AG04450 (cell line): ENCODE measurements around the gene TMEM94. TPM values are rescaled to one million over a fixed set of nuclear protein-coding genes. Genes with fewer than 3 reads are reported as not detected.

ENCODE experiments used
- CTCF ChIA-PET: fragments of 300-600, 350-600 bp; formaldehyde crosslinking; extraction: SDS; loops from one replicate; lab custom pipeline; 2022; ENCODE audit warnings: antibody characterized with exemption, inconsistent platforms; lab: Charles Lee
- POLR2A ChIA-PET: fragments of 350-600 bp; formaldehyde crosslinking; extraction: SDS; loops from one replicate; lab custom pipeline; 2021; ENCODE audit warnings: antibody characterized with exemption, inconsistent platforms; lab: Yijun Ruan, JAX
- DNase-seq: peaks from one replicate; pipeline ENCODE4 v3.0.0-alpha.2; 2011; ENCODE audit warnings: low read depth, low spot score
- H3K27ac ChIP-seq: one replicate; pipeline ENCODE4 v1.5.1; 2012; ENCODE audit warnings: low read depth, low read length, control low read depth
- H3K27me3 ChIP-seq: one replicate; pipeline ENCODE4 v1.6.0; 2012; ENCODE audit warnings: low read length; ENCODE audit not compliant: control insufficient read depth, insufficient read depth
- H3K4me3 ChIP-seq: 2 replicates; pipeline ENCODE4 v1.5.1; 2011; ENCODE audit warnings: mild to moderate bottlenecking, low read depth, low read length, control low read depth
- H3K9me3 ChIP-seq: 2 replicates; pipeline ENCODE4 v1.5.1; 2012; ENCODE audit warnings: low read length; ENCODE audit not compliant: control insufficient read depth, insufficient read depth
- polyA plus RNA-seq: library from polyadenylated mRNA; depleted of rRNA; stranded (reverse); fragments of >200 nt; gene quantifications from 2 replicates; pipeline ENCODE4 v1.2.3, GENCODE V29; 2011
- TF ChIP-seq, protein P1 (sequence below): IDR thresholded peaks from 2 replicates; pipeline ENCODE4 v1.5.1; 2011; ENCODE audit warnings: low read depth, low read length, control low read depth, inconsistent platforms

Gene TMEM94
- polyA plus RNA-seq, 1 experiment, result 14.8 TPM

DNA sequence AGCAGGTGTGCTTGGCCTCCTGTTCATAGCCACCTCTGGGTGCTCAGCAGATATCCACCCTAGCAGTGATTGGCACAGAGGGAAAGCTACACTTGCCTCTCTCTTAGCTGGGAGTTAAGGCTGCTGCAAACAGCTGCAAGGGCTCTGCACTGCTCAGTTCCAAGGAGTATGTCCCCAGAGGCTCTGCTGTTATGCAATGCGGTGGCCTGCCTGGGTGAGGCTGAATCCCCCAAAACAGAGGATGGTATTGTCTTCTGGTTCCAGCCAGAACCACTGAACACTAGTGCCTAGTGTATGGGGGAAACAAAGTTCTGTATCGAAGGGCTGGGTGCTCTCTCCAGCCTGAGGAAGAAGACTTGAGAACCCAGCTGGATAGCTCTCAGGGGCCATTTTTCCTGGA is 16.8 kb downstream of the TMEM94 start:
- Histone ChIP-seq H3K4me3 (no peak overlapping the region), H3K27ac (no peak overlapping the region), H3K9me3 (no peaks in the 10 kb centered on the region), H3K27me3 (no peaks in the 10 kb centered on the region)
- CTCF ChIA-PET, result no interaction called here
- TF ChIP-seq, protein P1, sequence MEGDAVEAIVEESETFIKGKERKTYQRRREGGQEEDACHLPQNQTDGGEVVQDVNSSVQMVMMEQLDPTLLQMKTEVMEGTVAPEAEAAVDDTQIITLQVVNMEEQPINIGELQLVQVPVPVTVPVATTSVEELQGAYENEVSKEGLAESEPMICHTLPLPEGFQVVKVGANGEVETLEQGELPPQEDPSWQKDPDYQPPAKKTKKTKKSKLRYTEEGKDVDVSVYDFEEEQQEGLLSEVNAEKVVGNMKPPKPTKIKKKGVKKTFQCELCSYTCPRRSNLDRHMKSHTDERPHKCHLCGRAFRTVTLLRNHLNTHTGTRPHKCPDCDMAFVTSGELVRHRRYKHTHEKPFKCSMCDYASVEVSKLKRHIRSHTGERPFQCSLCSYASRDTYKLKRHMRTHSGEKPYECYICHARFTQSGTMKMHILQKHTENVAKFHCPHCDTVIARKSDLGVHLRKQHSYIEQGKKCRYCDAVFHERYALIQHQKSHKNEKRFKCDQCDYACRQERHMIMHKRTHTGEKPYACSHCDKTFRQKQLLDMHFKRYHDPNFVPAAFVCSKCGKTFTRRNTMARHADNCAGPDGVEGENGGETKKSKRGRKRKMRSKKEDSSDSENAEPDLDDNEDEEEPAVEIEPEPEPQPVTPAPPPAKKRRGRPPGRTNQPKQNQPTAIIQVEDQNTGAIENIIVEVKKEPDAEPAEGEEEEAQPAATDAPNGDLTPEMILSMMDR, result no peak
- POLR2A ChIA-PET, result no interaction called here
- no peak for DNase-seq

DNA sequence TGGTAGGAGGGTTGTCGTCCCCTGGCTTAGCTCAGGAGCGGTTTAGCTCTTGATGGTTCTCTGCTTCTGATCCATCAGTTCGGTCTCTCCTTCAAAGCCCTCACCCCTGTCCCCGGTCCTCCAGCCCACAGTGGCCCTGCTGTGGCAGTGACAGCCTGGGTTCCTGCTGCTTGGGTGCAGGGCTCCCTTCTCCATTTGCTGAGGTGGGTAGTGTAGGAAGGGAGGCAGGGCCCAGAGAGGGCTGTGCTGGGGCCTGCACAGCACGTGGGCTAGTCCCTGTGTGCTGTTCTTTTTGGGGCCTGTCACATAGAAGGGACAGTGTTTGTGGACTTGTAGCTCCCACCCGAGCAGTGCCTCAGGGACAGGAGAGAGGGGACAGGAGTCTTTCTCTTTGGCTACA is 18.3 kb downstream of the TMEM94 start:
- no peak for DNase-seq
- H3K27ac ChIP-seq, result no peak overlapping the region
- H3K9me3 ChIP-seq, result no peaks in the 10 kb centered on the region
- TF ChIP-seq, protein P1, result no peak
- ChIA-PET CTCF (no interaction called here), POLR2A (no interaction called here)
- no peaks in the 10 kb centered on the region for H3K27me3 ChIP-seq
- no peak overlapping the region for H3K4me3 ChIP-seq

DNA sequence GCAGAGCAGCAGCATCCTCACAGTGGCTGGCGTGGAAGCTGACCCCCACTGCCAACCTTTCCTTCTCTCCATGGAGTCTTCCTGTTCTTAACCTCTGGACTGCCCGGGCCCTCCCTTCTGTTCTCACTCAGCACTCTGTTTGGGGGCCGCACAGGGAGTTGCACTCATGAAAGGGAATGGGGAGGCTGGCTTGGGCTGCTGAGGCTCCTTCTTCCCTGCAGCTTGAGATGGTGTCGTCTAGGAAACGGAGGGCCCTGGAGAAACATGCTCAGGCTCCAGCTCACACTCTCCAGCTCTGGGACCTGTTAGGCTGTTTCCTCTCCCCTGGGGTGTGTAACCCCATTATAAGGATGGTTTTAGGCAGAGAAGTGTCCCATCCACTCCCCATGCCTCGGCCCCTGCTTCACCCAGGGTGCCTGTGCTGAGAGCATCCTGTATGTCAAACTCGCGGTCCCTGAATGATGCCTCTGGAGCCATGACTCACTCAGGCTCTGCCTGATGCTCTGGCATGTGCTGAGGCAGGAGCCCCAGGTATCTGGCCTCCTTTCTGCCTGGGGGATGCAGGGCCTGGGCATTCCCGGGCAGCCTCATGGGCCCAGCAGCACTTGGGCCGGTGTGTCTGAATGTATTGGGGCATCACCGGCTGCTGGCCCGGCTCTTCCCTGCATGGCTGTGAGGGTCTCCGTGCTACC is 18.9 kb downstream of the TMEM94 start:
- DNase-seq, result no peak
- CTCF ChIA-PET, result interaction anchor here (0.5 kb wide), 1 partner anchor 86 kb away, joined by 6 read pairs; no protein-coding TSS in a partner anchor
- no peaks in the 10 kb centered on the region for H3K9me3 ChIP-seq

DNA sequence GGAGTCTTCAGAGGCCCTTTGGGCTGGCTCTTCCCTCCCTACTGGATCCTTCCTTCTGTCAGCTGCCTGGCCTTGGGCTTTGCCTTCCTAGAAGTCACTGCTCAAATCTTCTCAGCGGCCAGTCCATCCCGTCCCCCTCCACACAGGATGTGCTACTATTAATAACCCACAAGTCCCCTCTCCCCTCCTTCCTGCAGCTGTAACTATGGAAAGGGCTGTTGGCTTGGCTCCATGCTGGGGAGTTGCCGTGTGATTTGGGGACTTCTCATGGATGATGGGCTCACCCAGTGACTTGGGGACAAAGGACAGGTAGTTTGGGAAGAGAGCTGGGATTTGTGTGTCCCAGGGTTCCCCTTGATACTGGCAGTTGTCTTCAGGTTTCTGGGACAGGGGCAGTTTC is 19.4 kb downstream of the TMEM94 start:
- TF ChIP-seq, protein P1, result no peak
- Histone ChIP-seq H3K4me3 (no peak overlapping the region), H3K27ac (no peak overlapping the region), H3K9me3 (no peaks in the 10 kb centered on the region), H3K27me3 (no peaks in the 10 kb centered on the region)
- no peak for DNase-seq
- POLR2A ChIA-PET, result interaction anchor here (0.8 kb wide), 1 partner anchor 20 kb away, joined by 3 read pairs; the partner anchor contains the start of gene TMEM94
- CTCF ChIA-PET, result interaction anchor here (0.5 to 0.6 kb wide), 2 partner anchors 69 to 85 kb away, joined by 6 read pairs; no protein-coding TSS in a partner anchor

More for the DNA sequence above, 18.9 kb downstream of the TMEM94 start:
- TF ChIP-seq, protein P1, result no peak
- Histone ChIP-seq H3K27me3 (no peaks in the 10 kb centered on the region), H3K27ac (peak overlapping the region; percentile 21), H3K4me3 (no peak overlapping the region)
- POLR2A ChIA-PET, result interaction anchor here (0.8 kb wide), 1 partner anchor 19 kb away, joined by 3 read pairs; the partner anchor contains the start of gene TMEM94

DNA sequence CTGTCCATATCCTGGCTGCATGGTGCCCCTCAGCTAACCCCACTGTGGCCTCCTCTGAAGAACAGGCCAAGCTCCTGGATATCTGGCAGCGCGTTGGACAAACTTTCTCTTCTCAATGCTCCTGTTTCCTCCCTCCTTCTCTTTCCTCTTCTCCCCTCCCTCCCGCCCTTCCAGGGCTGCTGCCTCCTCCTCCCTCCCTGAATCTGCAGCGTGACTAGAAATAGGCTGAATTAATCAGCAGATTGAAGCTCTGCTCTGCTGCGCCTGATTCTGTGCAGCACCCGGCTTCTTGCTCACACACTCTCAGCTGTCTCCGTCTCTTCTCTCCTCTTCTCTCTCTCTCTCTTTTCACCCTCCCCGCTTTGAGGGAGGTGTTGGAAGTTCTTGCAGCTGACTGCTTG is 19.8 kb downstream of the TMEM94 start:
- POLR2A ChIA-PET, result interaction anchor here (0.8 kb wide), 1 partner anchor 20 kb away, joined by 3 read pairs; the partner anchor contains the start of gene TMEM94
- CTCF ChIA-PET, result interaction anchor here (0.6 kb wide), 1 partner anchor 69 kb away, joined by 6 read pairs; no protein-coding TSS in a partner anchor
- Histone ChIP-seq H3K4me3 (no peak overlapping the region), H3K27me3 (no peaks in the 10 kb centered on the region), H3K27ac (no peak overlapping the region), H3K9me3 (no peaks in the 10 kb centered on the region)
- TF ChIP-seq, protein P1, result no peak
- DNase-seq, result peak; percentile 10
